ENCODE data around the gene CCDC149.

The CCDC149 gene

GRCh38 chr4:24801136-24801855, 111.5 kb downstream of the CCDC149 start:
- no peak for DNase-seq
- no peak for TF ChIP-seq CTCF (IDR thresholded peaks at IDR 0.05; ENCODE audit: low read depth, low read length, missing control alignments)
- Histone ChIP-seq H3K27ac (no peak overlapping the region), H3K36me3 (replicated peaks) (no peaks in the 10 kb centered on the region), H3K27me3 (replicated peaks) (no peaks in the 10 kb centered on the region), H3K4me3 (ENCODE audit: low read depth, low read length) (no peak overlapping the region)
- in situ Hi-C loops (cut with HindIII; ENCODE audit: low pct_ligation_motif_present, low sequenced_read_pairs) = no loop called here

- no peaks in the 10 kb centered on the region for H3K27me3 ChIP-seq (replicated peaks)
- DNase-seq = no peak
- in situ Hi-C loops (cut with HindIII; ENCODE audit: low pct_ligation_motif_present, low sequenced_read_pairs) = no loop called here
- no peaks in the 10 kb centered on the region for H3K36me3 ChIP-seq (replicated peaks)
- peak overlapping the region; percentile 37 for H3K4me3 ChIP-seq (ENCODE audit: low read depth, low read length)
- no peak overlapping the region for H3K27ac ChIP-seq
- no peak for TF ChIP-seq CTCF (IDR thresholded peaks at IDR 0.05; ENCODE audit: low read depth, low read length, missing control alignments)
Measured at GRCh38 chr4:24800325-24800895, 112.4 kb downstream of the CCDC149 start.

- peak overlapping the region; percentile 37 for H3K4me3 ChIP-seq (ENCODE audit: low read depth, low read length)
- no peak overlapping the region for H3K27ac ChIP-seq
- H3K36me3 ChIP-seq (replicated peaks) = no peaks in the 10 kb centered on the region
- no peak for TF ChIP-seq CTCF (IDR thresholded peaks at IDR 0.05; ENCODE audit: low read depth, low read length, missing control alignments)
- no peaks in the 10 kb centered on the region for H3K27me3 ChIP-seq (replicated peaks)
- DNase-seq = no peak
- in situ Hi-C loops (cut with HindIII; ENCODE audit: low pct_ligation_motif_present, low sequenced_read_pairs) = no loop called here
Measured at GRCh38 chr4:24799544-24800324, 113.1 kb downstream of the CCDC149 start.

GRCh38 chr4:24799196-24799543, 113.7 kb downstream of the CCDC149 start:
- no peak for TF ChIP-seq CTCF (IDR thresholded peaks at IDR 0.05; ENCODE audit: low read depth, low read length, missing control alignments)
- in situ Hi-C loops (cut with HindIII; ENCODE audit: low pct_ligation_motif_present, low sequenced_read_pairs) = no loop called here
- no peak for DNase-seq
- Histone ChIP-seq H3K27ac (no peak overlapping the region), H3K36me3 (replicated peaks) (no peaks in the 10 kb centered on the region), H3K4me3 (ENCODE audit: low read depth, low read length) (no peak overlapping the region), H3K27me3 (replicated peaks) (no peaks in the 10 kb centered on the region)

- Histone ChIP-seq H3K4me3 (ENCODE audit: low read depth, low read length) (no peak overlapping the region), H3K36me3 (replicated peaks) (no peaks in the 10 kb centered on the region), H3K27me3 (replicated peaks) (no peaks in the 10 kb centered on the region), H3K27ac (no peak overlapping the region)
- no peak for DNase-seq
- in situ Hi-C loops (cut with HindIII; ENCODE audit: low pct_ligation_motif_present, low sequenced_read_pairs) = no loop called here
- no peak for TF ChIP-seq CTCF (IDR thresholded peaks at IDR 0.05; ENCODE audit: low read depth, low read length, missing control alignments)
Measured at GRCh38 chr4:24798036-24798610, 114.7 kb downstream of the CCDC149 start.

Data from brain microvascular endothelial cell (primary cell).